SU-DHL-6 (cell line): Measurements from ENCODE around the gene MRPS15.

Source experiments
- H2AFZ ChIP-seq: fragments of 200-600 bp; sonication (generic); 2 replicates; pipeline ENCODE4 v1.6.1; 2014; ENCODE audit warnings: low read depth, mild to moderate bottlenecking, moderate library complexity, mixed read lengths, antibody characterized with exemption, low read length; ENCODE audit not compliant: severe bottlenecking
- H3F3A ChIP-seq: fragments of 200-600 bp; shearing (Covaris generic); 2 replicates; pipeline ENCODE4 v1.6.0; 2016; ENCODE audit warnings: antibody characterized with exemption, mild to moderate bottlenecking; ENCODE audit not compliant: insufficient read depth
- H3K27ac ChIP-seq: fragments of 200-600 bp; sonication (generic); 2 replicates; pipeline ENCODE4 v1.5.1; 2016; ENCODE audit warnings: low read depth, mild to moderate bottlenecking, low read length, moderate library complexity, mixed read lengths
- H3K27me3 ChIP-seq: fragments of 200-600 bp; sonication (generic), shearing (Covaris generic); 2 replicates; pipeline ENCODE4 v1.6.0; 2014; ENCODE audit warnings: mild to moderate bottlenecking, low read length
- H3K36me3 ChIP-seq: fragments of 200-600 bp; sonication (generic); 2 replicates; pipeline ENCODE4 v1.6.1; 2014; ENCODE audit warnings: mild to moderate bottlenecking, low read length, mixed read lengths
- H3K4me2 ChIP-seq: fragments of 300-600, 200-600 bp; shearing (Covaris generic), sonication (generic); 2 replicates; pipeline ENCODE4 v1.6.0; 2014; ENCODE audit warnings: low read length, low read depth, mild to moderate bottlenecking; ENCODE audit not compliant: poor library complexity, severe bottlenecking
- H3K4me3 ChIP-seq: fragments of 200-600 bp; sonication (generic); 2 replicates; pipeline ENCODE4 v1.5.1; 2014; ENCODE audit warnings: antibody characterized with exemption, low read length, mild to moderate bottlenecking, mixed read lengths; ENCODE audit not compliant: insufficient read depth, poor library complexity, severe bottlenecking
- H3K79me2 ChIP-seq: fragments of 200-600 bp; sonication (generic); 2 replicates; pipeline ENCODE4 v1.6.1; 2014; ENCODE audit warnings: mild to moderate bottlenecking, low read length, moderate library complexity; ENCODE audit not compliant: insufficient read depth
- H3K9ac ChIP-seq: fragments of 200-600 bp; sonication (generic); 2 replicates; pipeline ENCODE4 v1.7.0; 2014; ENCODE audit warnings: mild to moderate bottlenecking, low read length
- H3K9me2 ChIP-seq: fragments of 200-600 bp; sonication (generic); replicated peaks from 2 replicates; pipeline ENCODE4 v1.6.1; 2014; ENCODE audit warnings: low read length; ENCODE audit not compliant: insufficient read depth
- H3K9me3 ChIP-seq: fragments of 200-600 bp; sonication (generic); 2 replicates; pipeline ENCODE4 v1.6.1; 2014; ENCODE audit warnings: low read length, mixed read lengths; ENCODE audit not compliant: insufficient read depth
- H4K20me1 ChIP-seq: fragments of 200-600 bp; sonication (generic); 2 replicates; pipeline ENCODE4 v1.6.1; 2014; ENCODE audit warnings: low read depth, mild to moderate bottlenecking, antibody characterized with exemption, low read length, moderate library complexity, mixed read lengths
- EZH2phosphoT487 ChIP-seq: fragments of 200-600 bp; sonication (generic), shearing (Covaris generic); conservative IDR thresholded peaks from 2 replicates; pipeline ENCODE4 v1.6.1; 2018; ENCODE audit warnings: mild to moderate bottlenecking, antibody characterized with exemption, low read length, moderate library complexity, mixed read lengths
- TF ChIP-seq, protein P1 (sequence below): fragments of 200-600 bp; sonication (generic); IDR thresholded peaks from one replicate; pipeline ENCODE4 v1.5.1; 2017; ENCODE audit warnings: antibody characterized with exemption, mild to moderate bottlenecking, low read length, moderate library complexity; ENCODE audit not compliant: insufficient read depth, poor library complexity, severe bottlenecking

MRPS15 gene

DNA sequence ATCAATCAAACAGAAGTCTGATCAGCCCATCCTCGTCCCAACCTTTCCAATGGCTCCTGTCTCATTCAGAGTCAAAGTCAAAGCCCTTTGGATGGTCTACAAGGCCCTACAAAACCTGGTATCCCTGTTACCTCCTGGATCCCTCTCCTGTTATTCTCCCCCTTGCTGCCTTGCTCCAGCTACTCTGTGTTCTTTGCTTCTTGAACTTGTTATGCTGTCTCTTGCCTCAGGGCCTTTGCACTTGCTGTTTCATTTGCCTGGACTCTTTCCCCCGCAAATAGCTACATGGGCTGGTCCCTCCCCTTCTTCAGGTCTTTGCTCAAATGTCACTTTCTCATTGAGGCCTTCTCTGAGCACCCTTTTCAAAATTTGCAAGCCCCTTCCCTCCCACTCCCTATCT is 19.9 kb upstream of the MRPS15 start:
- no peak overlapping the region for H3K4me3 ChIP-seq
- H2AFZ ChIP-seq: no peak overlapping the region
- H4K20me1 ChIP-seq: no peaks in the 10 kb centered on the region
- no peak overlapping the region for H3K4me2 ChIP-seq
- H3K9me3 ChIP-seq: no peaks in the 10 kb centered on the region
- no peak for TF ChIP-seq EZH2phosphoT487
- TF ChIP-seq, protein P1, sequence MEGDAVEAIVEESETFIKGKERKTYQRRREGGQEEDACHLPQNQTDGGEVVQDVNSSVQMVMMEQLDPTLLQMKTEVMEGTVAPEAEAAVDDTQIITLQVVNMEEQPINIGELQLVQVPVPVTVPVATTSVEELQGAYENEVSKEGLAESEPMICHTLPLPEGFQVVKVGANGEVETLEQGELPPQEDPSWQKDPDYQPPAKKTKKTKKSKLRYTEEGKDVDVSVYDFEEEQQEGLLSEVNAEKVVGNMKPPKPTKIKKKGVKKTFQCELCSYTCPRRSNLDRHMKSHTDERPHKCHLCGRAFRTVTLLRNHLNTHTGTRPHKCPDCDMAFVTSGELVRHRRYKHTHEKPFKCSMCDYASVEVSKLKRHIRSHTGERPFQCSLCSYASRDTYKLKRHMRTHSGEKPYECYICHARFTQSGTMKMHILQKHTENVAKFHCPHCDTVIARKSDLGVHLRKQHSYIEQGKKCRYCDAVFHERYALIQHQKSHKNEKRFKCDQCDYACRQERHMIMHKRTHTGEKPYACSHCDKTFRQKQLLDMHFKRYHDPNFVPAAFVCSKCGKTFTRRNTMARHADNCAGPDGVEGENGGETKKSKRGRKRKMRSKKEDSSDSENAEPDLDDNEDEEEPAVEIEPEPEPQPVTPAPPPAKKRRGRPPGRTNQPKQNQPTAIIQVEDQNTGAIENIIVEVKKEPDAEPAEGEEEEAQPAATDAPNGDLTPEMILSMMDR: no peak
- no peak overlapping the region for H3K27ac ChIP-seq
- no peaks in the 10 kb centered on the region for H3K9me2 ChIP-seq
- H3K9ac ChIP-seq: no peak overlapping the region
- H3K27me3 ChIP-seq: no peaks in the 10 kb centered on the region
- H3K79me2 ChIP-seq: no peaks in the 10 kb centered on the region
- H3K36me3 ChIP-seq: no peaks in the 10 kb centered on the region
- H3F3A ChIP-seq: peaks cover 10% of the 10 kb centered on the region; the same call in 1 of the 2 replicates

DNA sequence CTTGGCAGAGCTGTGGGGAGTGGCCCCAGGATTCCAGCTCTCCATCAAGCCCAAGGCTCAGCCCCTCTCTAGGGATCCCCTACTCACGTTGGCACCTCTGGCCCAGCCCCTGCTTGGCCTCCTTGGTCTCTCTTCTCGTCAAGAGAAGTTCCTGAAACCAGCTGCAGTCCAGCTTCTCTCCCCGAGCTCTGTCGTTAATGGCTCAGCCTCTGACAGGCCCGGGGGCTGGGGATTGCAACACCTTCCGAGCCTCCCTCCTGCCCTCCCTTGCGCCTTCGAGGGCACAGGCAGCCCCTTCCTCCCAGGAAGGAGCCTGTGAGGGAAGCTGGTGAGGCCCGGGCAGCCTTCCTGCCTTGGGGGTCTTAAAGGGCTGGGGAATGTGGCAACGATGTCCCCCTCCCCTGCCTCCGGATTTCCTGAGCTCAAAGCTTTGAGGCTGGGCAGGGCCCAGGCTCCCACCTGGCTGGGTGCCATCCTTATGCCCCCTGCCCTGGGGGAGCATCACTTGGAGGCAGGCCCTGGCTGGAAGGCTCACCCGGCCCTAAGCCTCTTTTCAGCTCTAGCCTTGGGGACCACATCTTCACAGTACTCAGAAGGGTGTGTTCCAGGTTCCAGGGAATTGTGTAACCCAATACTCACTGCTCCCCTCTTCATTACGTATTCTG is 18.7 kb upstream of the MRPS15 start, which contains the start of gene CSF3R:
TSS of gene CSF3R (minus strand) at position 190 of the 665 bp plus-strand sequence. CDS start 3,417 bp downstream, outside the sequence.
- H3K27ac ChIP-seq: no peak within 1 kb of the TSS
- no peaks in the 10 kb centered on the region for H3K36me3 ChIP-seq
- H3F3A ChIP-seq: peaks cover 10% of the 10 kb centered on the region; the same call in 1 of the 2 replicates
- H3K4me2 ChIP-seq: no peak within 1 kb of the TSS
- no peak within 1 kb of the TSS for H2AFZ ChIP-seq
- H3K9me3 ChIP-seq: no peaks in the 10 kb centered on the region
- no peak within 1 kb of the TSS for H3K9ac ChIP-seq
- H4K20me1 ChIP-seq: no peaks in the 10 kb centered on the region
- H3K79me2 ChIP-seq: no peaks in the 10 kb centered on the region
- no peaks in the 10 kb centered on the region for H3K9me2 ChIP-seq
- H3K27me3 ChIP-seq: no peaks in the 10 kb centered on the region
- TF ChIP-seq, protein P1: no peak
- TF ChIP-seq EZH2phosphoT487: no peak
- H3K4me3 ChIP-seq: no peak within 1 kb of the TSS

DNA sequence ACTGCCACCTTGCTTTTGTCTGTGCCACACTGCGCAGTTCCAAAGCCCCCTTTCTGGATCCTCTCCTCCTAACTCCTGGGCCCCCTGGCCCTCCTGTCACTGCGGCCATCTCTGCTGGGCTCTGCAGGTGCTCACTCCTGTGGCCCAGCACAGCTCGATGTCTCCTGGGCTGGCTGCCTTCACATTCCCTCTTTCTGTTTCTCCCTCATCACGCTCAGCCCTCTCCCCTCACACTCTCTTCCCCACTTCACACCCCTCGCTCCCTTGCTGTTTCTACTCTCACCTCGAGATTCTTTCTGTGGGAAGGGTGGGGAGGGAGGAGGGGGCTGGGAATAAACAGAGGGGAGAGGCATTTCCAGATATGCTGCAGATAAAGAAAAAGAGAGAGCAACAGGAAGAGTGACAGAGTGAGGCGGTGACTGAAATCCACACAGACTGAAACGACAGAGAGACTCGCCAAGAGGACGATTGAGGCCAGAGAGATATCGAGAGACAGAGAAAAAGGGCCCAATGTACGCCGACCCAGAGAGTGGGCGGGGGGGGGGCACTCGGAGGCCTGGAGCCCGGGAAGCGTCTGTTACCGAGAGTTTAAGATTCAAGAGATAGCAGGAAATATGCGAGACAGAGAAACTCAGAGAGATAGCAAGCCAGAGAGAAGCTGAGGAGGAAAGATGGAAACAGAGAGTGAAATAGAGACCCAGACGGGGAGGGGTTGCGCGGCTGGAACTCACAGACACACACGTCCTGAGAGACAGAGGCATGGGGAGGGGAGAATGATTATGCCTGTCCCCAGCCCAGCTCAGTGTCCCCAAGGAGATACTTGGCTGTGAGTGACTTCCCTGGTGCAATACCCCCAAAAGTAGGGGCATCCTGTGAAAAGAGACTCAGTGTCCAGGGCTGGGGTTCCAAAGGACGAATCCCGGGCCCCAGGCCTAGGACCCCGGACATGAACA is 17.9 kb upstream of the MRPS15 start:
- H3K27ac ChIP-seq: no peak overlapping the region
- H3K9ac ChIP-seq: no peak overlapping the region
- no peak overlapping the region for H3K4me2 ChIP-seq

More for the DNA sequence above, 17.9 kb upstream of the MRPS15 start:
- Histone ChIP-seq H3K4me3 (no peak overlapping the region), H3K36me3 (no peaks in the 10 kb centered on the region), H3K79me2 (no peaks in the 10 kb centered on the region), H3K9me3 (no peaks in the 10 kb centered on the region), H3F3A (peaks cover 10% of the 10 kb centered on the region; the same call in 1 of the 2 replicates), H4K20me1 (no peaks in the 10 kb centered on the region), H3K27me3 (no peaks in the 10 kb centered on the region), H3K9me2 (no peaks in the 10 kb centered on the region), H2AFZ (no peak overlapping the region)
- TF ChIP-seq EZH2phosphoT487: no peak
- TF ChIP-seq, protein P1: no peak
